HUES6 (cell line): ENCODE measurements around the gene NOMO2.
"Not testable (repeated sequence)": the region's sequence is repeated elsewhere in the genome, so short reads cannot be mapped to it uniquely, and the experiment has no call there.

Experiments
- H3K27ac ChIP-seq: 2 replicates; pipeline ENCODE4 v1.7.0; 2013; ENCODE audit warnings: low read depth, mild to moderate bottlenecking, low read length, inconsistent platforms
- H3K27me3 ChIP-seq: 2 replicates; pipeline ENCODE4 v1.6.1; 2013; ENCODE audit warnings: low read length; ENCODE audit not compliant: control insufficient read depth, insufficient read depth
- H3K36me3 ChIP-seq: 2 replicates; pipeline ENCODE4 v1.6.1; 2013; ENCODE audit warnings: low read length; ENCODE audit not compliant: control insufficient read depth, insufficient read depth
- H3K4me1 ChIP-seq: 2 replicates; pipeline ENCODE4 v1.6.1; 2013; ENCODE audit warnings: low read length; ENCODE audit not compliant: control insufficient read depth, insufficient read depth
- H3K4me3 ChIP-seq: 2 replicates; pipeline ENCODE4 v1.5.1; 2013; ENCODE audit warnings: low read depth, low read length
- H3K9ac ChIP-seq: one replicate; pipeline ENCODE4 v1.6.1; 2013; ENCODE audit warnings: mild to moderate bottlenecking, low read length
- H3K9me3 ChIP-seq: 2 replicates; pipeline ENCODE4 v1.6.1; 2013; ENCODE audit warnings: low read depth, low read length; ENCODE audit not compliant: control insufficient read depth, insufficient read depth

NOMO2 gene

GRCh38 chr16:18575298-18575917 is 13.5 kb upstream of the NOMO2 start:
- not testable (repeated sequence) for H3K9me3 ChIP-seq, H3K27me3 ChIP-seq, H3K4me3 ChIP-seq, H3K36me3 ChIP-seq, H3K27ac ChIP-seq, H3K4me1 ChIP-seq, H3K9ac ChIP-seq

GRCh38 chr16:18573887-18574286 is 12.0 kb upstream of the NOMO2 start:
- not testable (repeated sequence) for H3K4me3 ChIP-seq, H3K9ac ChIP-seq, H3K27ac ChIP-seq, H3K36me3 ChIP-seq, H3K4me1 ChIP-seq, H3K9me3 ChIP-seq, H3K27me3 ChIP-seq

GRCh38 chr16:18572973-18573372 is 11.1 kb upstream of the NOMO2 start:
- not testable (repeated sequence) for H3K9me3 ChIP-seq, H3K4me1 ChIP-seq, H3K27me3 ChIP-seq, H3K4me3 ChIP-seq, H3K9ac ChIP-seq, H3K27ac ChIP-seq, H3K36me3 ChIP-seq

- H3K9me3 ChIP-seq, H3K27me3 ChIP-seq, H3K4me1 ChIP-seq, H3K27ac ChIP-seq, H3K9ac ChIP-seq, H3K36me3 ChIP-seq: not testable (repeated sequence)
- H3K4me3 ChIP-seq = peak overlapping the region; percentile 36
These were observed 9.5 kb upstream of the NOMO2 start for GRCh38 chr16:18571307-18571850.

- not testable (repeated sequence) for H3K36me3 ChIP-seq, H3K9me3 ChIP-seq, H3K9ac ChIP-seq, H3K27ac ChIP-seq, H3K4me1 ChIP-seq, H3K27me3 ChIP-seq
- H3K4me3 ChIP-seq = peak overlapping the region; percentile 38
These were observed 8.8 kb upstream of the NOMO2 start for GRCh38 chr16:18570529-18571306.

- not testable (repeated sequence) for H3K9ac ChIP-seq
- peak overlapping the region; percentile 65 for H3K4me3 ChIP-seq
These were observed 1.3 kb downstream of the NOMO2 start for GRCh38 chr16:18560416-18561220.

GRCh38 chr16:18553671-18554070 is 8.2 kb downstream of the NOMO2 start:
- H3K4me1 ChIP-seq, H3K9ac ChIP-seq, H3K4me3 ChIP-seq, H3K27me3 ChIP-seq, H3K9me3 ChIP-seq, H3K27ac ChIP-seq, H3K36me3 ChIP-seq: not testable (repeated sequence)

More at GRCh38 chr16:18560416-18561220, 1.3 kb downstream of the NOMO2 start:
- not testable (repeated sequence) for H3K27ac ChIP-seq, H3K27me3 ChIP-seq, H3K36me3 ChIP-seq, H3K4me1 ChIP-seq, H3K9me3 ChIP-seq

- not testable (repeated sequence) for H3K27ac ChIP-seq, H3K9me3 ChIP-seq, H3K4me1 ChIP-seq, H3K4me3 ChIP-seq, H3K9ac ChIP-seq, H3K36me3 ChIP-seq, H3K27me3 ChIP-seq
These were observed 14.5 kb downstream of the NOMO2 start for GRCh38 chr16:18547382-18547781.

- not testable (repeated sequence) for H3K4me3 ChIP-seq, H3K9ac ChIP-seq, H3K27me3 ChIP-seq, H3K27ac ChIP-seq, H3K4me1 ChIP-seq, H3K36me3 ChIP-seq, H3K9me3 ChIP-seq
These were observed 15.0 kb downstream of the NOMO2 start for GRCh38 chr16:18546853-18547252.

GRCh38 chr16:18544232-18545081 is 17.4 kb downstream of the NOMO2 start:
- H3K9ac ChIP-seq, H3K27ac ChIP-seq, H3K4me3 ChIP-seq, H3K36me3 ChIP-seq, H3K9me3 ChIP-seq, H3K27me3 ChIP-seq, H3K4me1 ChIP-seq: not testable (repeated sequence)
